HG02840 (cell line): ENCODE data around the gene UBXN10.

Experiments
- ATAC-seq: cut with Tn5 transposase; IDR thresholded peaks from one replicate; pipeline ENCODE4 v1.9.1; 2021; ENCODE audit warnings: mild to moderate bottlenecking, moderate library complexity, moderate number of reproducible peaks; ENCODE audit not compliant: unreplicated experiment, low FRiP score

The UBXN10 gene

DNA sequence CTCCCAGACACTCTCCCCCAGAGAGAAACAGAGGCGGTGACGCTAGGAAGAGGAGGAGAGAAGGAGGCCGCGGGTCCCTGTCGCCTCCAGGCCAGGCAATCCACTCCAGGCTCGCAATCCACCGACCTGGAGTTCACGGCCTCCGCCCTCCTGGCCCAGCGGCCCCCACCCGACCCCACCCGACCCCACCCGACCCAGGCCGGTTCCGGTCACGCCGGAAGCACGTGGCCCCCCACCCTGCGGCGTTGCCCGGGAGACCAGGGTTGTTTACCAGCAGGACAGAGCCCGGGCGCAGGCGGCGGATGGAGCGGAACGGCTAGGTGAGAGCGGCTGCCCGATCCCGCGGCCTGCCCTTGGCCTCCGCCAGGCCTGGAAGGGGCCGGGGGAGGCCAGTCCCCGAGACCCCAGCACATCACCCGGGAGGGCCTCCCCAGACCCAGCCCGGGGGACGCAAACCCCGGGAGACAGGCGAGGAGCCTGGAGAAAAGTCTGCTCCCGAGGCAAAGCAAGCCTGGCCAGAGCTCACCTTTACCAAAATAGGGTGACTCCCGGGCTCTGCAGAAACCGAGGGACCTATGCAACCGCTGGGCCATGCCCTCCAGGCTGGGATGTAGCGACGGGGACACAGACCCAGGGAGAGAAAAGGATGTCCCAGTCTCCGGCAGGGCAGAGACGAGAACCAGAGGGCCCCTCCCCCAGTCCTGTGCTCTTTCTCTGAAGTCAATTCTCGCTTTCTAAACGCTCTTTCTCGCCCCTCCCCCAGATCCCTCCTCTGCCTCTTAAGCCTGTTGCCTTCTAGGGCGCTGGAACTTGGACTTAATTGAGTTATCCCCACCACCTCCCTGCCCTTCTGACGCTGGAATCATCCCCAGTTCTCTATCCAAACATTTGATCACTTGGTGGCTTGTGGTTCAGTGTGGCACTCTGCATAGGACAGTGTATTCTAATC, at the start of gene UBXN10, which contains the start of gene PLA2G2C:
UBXN10 (plus strand) TSS at position 263 of the 949 bp plus-strand sequence. CDS start 4,466 bp downstream, outside the sequence.
PLA2G2C (minus strand) TSS at position 685 of the 949 bp plus-strand sequence. CDS start 9,155 bp downstream, outside the sequence.
- no peak for ATAC-seq

DNA sequence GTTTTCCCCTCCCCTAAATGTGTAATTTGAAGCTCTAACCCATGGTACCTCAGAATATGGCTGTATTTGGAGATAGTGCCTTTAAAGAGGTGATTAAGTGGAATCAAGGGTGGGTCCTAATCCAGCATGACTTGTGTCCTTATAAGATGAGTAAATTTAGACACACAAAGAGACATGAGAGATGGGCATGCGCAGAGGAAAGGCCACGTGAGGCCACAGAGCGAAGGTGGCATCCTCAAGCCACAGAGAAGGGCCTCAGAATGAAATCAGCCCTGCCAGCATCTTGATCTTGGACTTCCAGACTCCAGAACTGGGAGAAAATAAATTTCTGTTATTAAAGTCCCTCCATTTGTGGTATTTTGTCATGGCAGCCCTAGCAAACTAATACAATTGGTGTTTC, 49.6 kb upstream of the UBXN10 start:
- no peak for ATAC-seq

- no peak for ATAC-seq
Observed at GRCh38 chr1:20137055-20137454, 48.8 kb upstream of the UBXN10 start.

GRCh38 chr1:20137604-20138003, 48.3 kb upstream of the UBXN10 start:
- ATAC-seq: no peak

DNA sequence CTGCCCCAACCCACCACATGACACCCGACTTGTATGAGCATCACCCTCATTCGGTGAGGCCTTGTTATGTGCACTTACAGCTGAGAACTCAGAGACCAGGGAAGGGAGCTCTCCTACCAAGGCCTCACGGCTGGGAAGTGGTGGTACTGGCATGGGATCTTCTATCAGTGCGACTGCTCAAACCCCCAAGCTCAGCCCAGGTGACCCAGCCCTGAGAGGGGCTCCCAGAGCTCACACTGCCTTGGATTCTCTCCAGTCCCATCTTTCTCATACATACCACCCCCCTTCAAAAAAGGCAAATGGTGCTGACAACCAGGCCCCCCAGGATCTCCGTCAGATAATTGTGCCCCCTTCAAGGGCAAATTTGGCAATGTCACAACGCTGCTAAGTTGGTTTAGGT, 47.5 kb upstream of the UBXN10 start:
- no peak for ATAC-seq

- no peak for ATAC-seq
Observed at GRCh38 chr1:20138961-20139550, 46.8 kb upstream of the UBXN10 start, which contains the start of gene PLA2G2F. PLA2G2F (plus strand) TSS chr1:20139323; CDS start chr1:20139428, 105 bp downstream.

DNA sequence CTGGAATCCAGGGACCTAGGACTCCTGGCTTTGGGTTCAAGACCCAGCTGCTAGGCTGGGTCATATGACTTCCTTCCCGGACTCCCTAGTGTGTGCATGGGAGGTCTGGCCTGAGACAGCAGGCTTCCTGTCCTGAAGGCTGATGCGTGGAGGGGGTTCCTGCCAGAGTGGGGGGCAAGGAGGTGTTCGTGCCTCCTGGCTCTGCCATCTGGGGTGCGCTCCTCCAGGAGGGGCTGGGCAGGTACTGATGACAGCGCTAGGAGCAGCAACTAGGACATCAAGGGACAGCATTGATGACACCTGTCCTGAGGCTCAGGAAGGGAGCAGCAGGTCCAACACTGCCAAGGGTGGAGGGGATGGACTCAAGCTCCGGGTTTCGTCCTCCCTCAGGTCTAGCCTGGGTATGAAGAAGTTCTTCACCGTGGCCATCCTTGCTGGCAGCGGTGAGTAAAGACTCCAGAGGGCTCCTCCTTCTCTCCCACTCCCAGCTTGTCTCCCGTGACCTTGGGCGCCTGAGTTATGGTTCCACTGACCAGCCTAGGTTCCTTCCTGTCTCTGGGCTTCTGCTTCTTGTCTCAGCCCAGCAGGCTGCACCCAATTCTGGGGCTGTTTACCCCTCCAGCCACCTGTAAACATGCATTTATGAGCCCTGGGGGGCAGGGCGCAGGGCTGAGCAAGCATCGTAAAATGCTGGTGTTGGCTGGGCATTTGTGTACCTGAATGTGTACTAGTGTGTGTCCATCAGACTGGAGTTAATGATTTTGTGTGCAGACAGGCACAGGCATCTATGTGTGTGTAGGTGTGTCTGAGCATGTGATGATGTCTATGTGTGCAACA, 45.9 kb upstream of the UBXN10 start:
- ATAC-seq: no peak

DNA sequence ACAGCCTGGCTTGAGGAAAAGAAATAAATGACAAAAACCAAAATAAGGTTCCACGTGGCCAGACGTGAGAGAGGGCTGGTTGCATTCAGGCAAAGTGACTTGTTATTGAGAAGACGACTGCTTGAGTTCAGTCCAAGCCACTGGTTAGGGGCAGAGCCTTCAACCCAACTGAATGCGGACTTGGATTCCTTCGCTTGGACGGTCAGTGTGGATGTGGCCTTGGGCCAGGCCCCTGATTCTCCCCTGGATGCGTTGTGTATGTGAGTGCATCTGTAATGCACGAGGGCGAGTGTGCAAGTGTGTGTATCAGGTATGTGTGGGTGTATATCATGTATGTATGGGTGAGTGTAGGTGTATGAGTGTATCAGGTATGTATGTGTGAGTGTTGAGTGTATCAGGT, 44.9 kb upstream of the UBXN10 start:
- no peak for ATAC-seq

GRCh38 chr1:20141466-20141865, 44.4 kb upstream of the UBXN10 start:
- no peak for ATAC-seq

- ATAC-seq: no peak
Observed at GRCh38 chr1:20142001-20142710, 43.7 kb upstream of the UBXN10 start.

GRCh38 chr1:20143318-20143717, 42.6 kb upstream of the UBXN10 start:
- ATAC-seq: no peak

DNA sequence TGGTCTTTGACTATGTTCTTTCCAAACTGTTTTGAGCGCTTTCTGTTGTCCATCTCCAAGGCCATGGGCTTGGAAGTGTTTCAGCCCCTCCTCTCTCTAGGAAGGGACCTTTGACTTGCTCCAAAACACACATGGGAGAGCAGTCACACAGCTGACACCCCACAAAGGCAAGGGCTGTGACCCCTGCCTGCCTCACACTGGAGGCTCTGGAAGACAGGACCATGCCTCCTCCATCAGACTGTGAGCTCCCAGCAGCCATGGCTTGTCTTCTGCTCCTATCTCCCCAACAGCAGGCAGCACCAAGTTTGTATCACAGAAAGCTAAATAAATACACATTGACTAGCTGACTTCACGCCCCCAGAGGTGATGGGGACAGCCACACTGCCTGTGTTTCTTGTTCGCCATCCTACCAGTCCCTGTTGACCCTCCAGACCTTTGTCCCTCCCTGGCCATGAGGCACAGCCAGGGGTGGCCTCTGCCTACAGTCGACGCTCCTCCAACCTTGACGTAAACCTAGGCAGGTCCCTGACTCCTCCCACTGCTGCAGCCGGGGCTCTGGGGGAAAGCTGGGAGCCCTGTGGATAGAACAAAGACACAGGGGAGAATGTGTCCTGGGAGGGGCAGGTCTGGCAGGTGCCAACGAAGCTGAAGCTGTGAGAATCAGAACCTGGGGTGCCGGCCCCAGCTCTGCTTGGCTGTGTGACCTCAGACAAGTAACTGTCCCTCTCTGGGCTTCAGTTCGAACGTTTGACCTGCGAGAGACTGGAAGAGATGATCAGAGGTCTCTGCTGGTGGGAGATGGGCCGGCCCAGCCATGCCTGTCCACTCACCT, 41.9 kb upstream of the UBXN10 start:
- ATAC-seq: no peak

DNA sequence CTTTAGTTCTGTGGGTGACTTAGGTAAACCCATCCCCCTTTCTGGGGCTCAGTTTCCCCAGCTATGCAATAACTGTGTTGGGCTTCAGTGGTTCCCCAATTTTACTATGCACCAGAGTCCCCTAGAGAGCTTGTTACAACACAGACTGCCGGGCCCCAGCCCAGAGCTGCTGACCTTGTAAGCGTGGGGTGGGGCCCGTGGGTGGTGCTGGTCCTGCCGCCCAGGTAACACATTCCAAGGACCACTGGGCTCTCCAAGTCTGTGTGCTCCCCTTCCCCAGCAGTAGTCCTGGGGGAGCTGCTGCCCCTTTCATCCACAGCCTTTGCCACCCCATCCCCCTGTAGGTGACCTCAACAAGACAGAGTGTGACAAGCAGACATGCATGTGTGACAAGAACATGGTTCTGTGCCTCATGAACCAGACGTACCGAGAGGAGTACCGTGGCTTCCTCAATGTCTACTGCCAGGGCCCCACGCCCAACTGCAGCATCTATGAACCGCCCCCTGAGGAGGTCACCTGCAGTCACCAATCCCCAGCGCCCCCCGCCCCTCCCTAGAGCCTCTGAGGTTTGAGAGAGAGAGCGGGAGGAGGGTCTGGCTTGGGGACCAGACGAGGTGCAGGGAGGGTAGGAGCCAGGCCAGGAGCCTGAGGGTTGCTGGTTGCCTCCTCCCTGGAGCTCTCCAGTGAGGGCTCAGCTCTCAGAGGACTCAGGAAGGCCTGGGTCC, 37.9 kb upstream of the UBXN10 start:
- no peak for ATAC-seq

DNA sequence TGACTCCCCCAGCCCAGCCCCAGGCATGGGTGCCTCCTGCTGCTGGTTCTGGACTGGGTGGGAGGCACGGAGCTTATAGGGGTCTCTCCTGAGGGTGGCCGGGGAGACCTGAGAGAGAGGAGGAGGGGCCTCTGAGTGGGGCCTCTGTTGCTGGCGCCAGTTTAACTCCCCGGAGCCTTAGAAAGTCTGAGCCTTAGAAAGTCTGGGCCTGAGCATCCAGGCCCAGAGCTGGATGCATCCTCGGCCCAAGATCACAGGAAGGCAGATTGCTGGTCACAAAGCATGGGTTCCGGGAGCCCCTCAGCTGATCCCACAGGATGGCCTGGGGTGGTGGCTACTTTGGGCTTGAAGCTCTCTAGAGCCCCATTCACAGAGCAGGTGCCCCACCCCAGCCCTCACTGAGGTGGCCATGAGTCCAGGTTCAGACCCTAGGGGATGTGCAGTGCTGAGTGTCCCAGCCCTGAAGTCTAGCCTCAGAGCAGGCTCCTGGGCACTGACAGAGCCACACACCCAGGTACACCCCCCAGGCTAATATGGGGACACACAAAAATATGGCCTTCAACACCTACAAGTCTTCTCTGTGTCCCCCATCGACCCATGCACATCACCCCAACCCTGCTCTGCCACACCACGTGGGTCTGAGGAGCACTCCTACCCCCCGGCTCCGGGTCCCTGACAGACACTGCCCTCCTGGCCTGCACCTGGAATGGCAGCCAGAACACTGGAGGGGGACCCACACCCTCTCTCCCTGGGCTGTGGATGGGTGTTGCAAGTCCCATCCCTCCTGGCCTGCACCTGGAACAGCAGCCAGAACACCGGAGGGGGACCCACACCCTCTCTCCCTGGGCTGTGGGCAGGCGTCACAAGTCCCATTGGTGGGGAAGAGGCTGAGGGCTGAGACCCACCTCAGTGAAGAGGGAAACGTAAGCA, 37.1 kb upstream of the UBXN10 start:
- ATAC-seq: no peak

DNA sequence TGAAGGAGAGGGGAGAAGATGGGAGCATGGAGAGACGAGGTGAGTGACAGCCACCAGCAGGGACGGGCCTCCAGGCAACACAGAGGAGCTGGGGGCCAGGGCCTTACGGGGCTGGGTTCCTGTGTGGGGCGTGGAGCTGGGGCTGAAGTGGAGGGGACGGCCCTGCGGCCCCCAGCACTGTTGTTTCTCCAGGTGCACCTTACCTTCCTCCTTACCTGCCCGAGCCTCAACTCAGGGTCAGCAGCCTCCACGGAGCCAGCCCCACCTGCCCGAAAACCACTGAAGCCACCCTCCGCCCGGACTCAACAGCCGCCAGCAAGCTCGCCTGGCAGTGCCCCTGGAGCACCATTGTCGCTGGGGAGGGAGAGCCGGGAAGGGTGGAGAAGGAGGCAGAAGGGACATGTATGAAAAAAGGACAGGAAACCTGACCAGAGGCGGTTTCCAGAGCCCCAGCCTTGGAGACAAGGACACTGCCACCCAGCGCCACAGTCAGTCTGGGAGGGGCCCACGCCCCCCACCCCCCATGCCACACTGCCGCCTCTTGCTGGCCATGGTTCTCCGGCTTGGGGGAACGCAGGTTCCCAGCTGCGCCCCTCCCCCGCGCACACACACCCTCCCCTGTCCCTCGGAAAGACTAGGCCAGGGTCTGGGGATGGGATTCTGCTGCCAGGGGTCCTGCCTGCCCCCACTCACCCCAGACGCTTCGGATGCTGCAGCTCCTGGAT, 36.1 kb upstream of the UBXN10 start:
- no peak for ATAC-seq

DNA sequence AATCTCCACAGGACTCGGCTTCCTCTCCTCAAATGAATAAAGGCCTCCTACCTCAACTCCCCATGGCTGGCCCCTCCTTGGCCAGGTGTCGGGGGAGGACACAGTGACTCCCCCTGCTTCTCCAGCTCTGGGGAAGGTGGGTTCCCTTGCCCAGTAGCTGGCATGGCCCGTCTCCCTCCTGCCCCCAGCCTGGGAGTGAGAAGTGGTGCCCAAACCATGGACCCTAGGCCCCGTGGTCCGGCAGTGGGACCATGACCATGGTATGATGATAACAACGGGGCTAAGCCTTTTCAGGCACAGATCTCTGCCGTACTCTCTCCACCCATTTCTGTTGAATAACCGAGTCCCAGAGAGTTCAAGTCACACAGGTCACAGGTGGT, 35.6 kb upstream of the UBXN10 start:
- ATAC-seq: no peak

DNA sequence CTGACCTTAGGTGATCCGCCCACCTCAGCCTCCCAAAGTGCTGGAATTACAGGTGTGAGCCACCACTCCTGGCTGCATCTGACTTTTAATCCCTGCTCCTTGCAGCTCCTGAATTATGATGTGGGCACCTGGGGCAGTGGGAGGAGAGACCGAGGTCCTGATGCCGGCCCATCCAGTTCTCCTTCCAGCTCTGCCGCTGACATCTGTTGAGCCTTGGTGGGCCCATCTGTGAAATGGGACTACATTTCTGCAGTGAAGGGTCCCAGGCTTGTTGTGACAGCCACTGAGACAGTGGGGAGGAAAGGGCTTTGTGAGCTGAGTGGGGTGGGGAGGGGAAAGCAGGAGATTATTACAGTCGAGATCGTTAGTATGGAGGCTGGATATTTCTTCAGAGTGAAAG, 34.9 kb upstream of the UBXN10 start:
- ATAC-seq: no peak
